Omental fat pad (tissue), 4 donors: ENCODE measurements around the gene NOC2L. TPM values are rescaled to one million over a fixed set of nuclear protein-coding genes. Genes with fewer than 3 reads are reported as not detected.
"Not testable (repeated sequence)": the region's sequence is repeated elsewhere in the genome, so short reads cannot be mapped to it uniquely, and the experiment has no call there.

Experiments used
- ATAC-seq: fragments of 150-250 bp; one replicate; pipeline ENCODE4 v1.9.1; 2016; ENCODE audit warnings: mild to moderate bottlenecking, moderate library complexity; ENCODE audit not compliant: low FRiP score
- DNase-seq: peaks from one replicate; pipeline ENCODE4 v3.0.0-alpha.2; 2019; ENCODE audit warnings: low spot score
- CTCF ChIP-seq, 3 donors: fragments of 450-650 bp; IDR thresholded peaks; one replicate each; pipeline ENCODE4 v1.5.1; 2016 to 2017; ENCODE audit warnings: antibody characterized with exemption in 3 of 3, mild to moderate bottlenecking in 3 of 3, moderate library complexity in 2 of 3
- small RNA-seq: library from RNA; depleted of rRNA; stranded (forward); fragments of <200 nt; gene quantifications from one replicate; pipeline ENCODE3, GENCODE V24; 2016
- total RNA-seq, 4 donors: library from RNA; depleted of rRNA; stranded (reverse); fragments of >200 nt; gene quantifications; one replicate each; pipeline ENCODE4 v1.1.0, GENCODE V29; 2016

Gene NOC2L
- total RNA-seq, 4 donors from 2014 or later: 29.2 to 63.5 (median 31.3) TPM

GRCh38 chr1:901108-901859 lies 57.8 kb downstream of the NOC2L start:
- TF ChIP-seq CTCF (IDR thresholded peaks at IDR 0.05): no peak
- no peak for ATAC-seq
- DNase-seq: no peak

GRCh38 chr1:899636-900317 lies 59.3 kb downstream of the NOC2L start:
- DNase-seq: no peak
- no peak for ATAC-seq
- TF ChIP-seq CTCF (IDR thresholded peaks at IDR 0.05): no peak

GRCh38 chr1:897951-898350 lies 61.1 kb downstream of the NOC2L start:
- ATAC-seq, DNase-seq: not testable (repeated sequence)

GRCh38 chr1:897226-897625 lies 61.8 kb downstream of the NOC2L start:
- no peak for DNase-seq

More at GRCh38 chr1:897226-897625, 61.8 kb downstream of the NOC2L start:
- no peak for TF ChIP-seq CTCF (IDR thresholded peaks at IDR 0.05)
- no peak for ATAC-seq

Small RNA genes lying within 50 kb of the gene (small RNA-seq; reads per million reads assigned to genes)
- gene AL645608.3 (not detected), gene AL645608.4 (not detected)

Other genes starting within 250 kb of the NOC2L start
- gene SAMD11, start 35.3 kb downstream of the NOC2L start, total RNA-seq: 1 to 10 TPM in 3 of 4 donors, under 1 TPM in 1; 0.96 to 7.7 (median 1.3) TPM
- gene KLHL17, start 1.3 kb upstream of the NOC2L start, total RNA-seq: 1 to 10 TPM; 3.4 to 6.8 (median 6.2) TPM
- under 1 TPM in 3 of 4 donors, not detected in 1; 0.19 to 0.48 (median 0.25) TPM for gene PLEKHN1, start 7.2 kb upstream of the NOC2L start, total RNA-seq
- 1 to 10 TPM in 1 of 4 donors, under 1 TPM in 1, not detected in 2; 0.36 to 1.4 TPM for gene PERM1, start 22.8 kb upstream of the NOC2L start, total RNA-seq
- gene HES4, start 40.8 kb upstream of the NOC2L start, total RNA-seq: 10 to 100 TPM; 17.8 to 30.0 (median 22.6) TPM
- gene ISG15, start 54.2 kb upstream of the NOC2L start, total RNA-seq: 10 to 100 TPM; 27.7 to 84.3 (median 32.6) TPM
- gene AGRN, start 60.9 kb upstream of the NOC2L start, total RNA-seq: 10 to 100 TPM; 17.2 to 42.3 (median 22.6) TPM
- not detected for gene RNF223, start 115.0 kb upstream of the NOC2L start, total RNA-seq
- 10 to 100 TPM in 2 of 4 donors, 1 to 10 TPM in 2; 5.6 to 12.0 (median 9.5) TPM for gene C1orf159, start 156.8 kb upstream of the NOC2L start, total RNA-seq
- 1 to 10 TPM in 1 of 4 donors, under 1 TPM in 2, not detected in 1; 0.48 to 1.0 (median 0.95) TPM for gene TTLL10, start 214.6 kb upstream of the NOC2L start, total RNA-seq
- 1 to 10 TPM in 2 of 4 donors, under 1 TPM in 1, not detected in 1; 0.44 to 2.8 (median 1.7) TPM for gene TNFRSF18, start 247.3 kb upstream of the NOC2L start, total RNA-seq